Stimulated activated CD4-positive, alpha-beta T cell treated with anti-CD3 and anti-CD28 coated beads, Interleukin-1b, Interleukin-23, amount 100 ng/mL, for 48 hours (primary cell): ENCODE measurements around the gene GKN2.
"Not testable (repeated sequence)": the region's sequence is repeated elsewhere in the genome, so short reads cannot be mapped to it uniquely, and the experiment has no call there.

Source experiments
- DNase-seq: peaks from one replicate; pipeline ENCODE4 v3.0.0-alpha.2; 2020

Gene GKN2

DNA sequence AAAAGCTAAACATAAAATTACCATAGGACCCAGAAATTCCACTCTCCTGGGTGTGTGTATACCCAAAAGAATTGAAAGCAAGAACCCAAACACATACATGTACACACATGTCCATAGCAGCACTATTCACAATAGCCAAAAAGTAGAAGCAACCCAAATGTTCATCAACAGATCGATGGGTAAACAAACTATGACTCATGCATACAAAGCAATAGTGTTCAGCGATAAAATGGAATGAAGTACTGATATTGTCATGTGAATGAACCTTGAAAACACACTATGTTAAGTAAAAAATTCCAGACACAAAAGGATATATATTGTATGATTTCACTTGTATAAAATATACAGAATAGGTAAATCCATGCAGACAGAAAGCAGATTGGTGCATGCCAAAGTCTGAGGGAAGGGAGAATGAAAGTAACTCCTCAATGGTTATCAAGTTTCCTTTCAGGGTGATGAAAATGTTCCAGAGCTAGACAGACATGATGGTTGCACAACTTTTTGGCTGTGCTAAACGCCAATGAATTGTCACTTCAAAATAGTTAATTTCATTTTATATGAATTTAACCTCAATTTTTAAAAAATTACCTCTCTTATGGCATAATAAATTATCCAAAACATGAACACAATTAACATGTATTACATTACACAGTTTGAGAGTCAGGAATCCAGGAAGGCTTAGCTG, 35.5 kb downstream of the GKN2 start:
- DNase-seq: no peak

DNA sequence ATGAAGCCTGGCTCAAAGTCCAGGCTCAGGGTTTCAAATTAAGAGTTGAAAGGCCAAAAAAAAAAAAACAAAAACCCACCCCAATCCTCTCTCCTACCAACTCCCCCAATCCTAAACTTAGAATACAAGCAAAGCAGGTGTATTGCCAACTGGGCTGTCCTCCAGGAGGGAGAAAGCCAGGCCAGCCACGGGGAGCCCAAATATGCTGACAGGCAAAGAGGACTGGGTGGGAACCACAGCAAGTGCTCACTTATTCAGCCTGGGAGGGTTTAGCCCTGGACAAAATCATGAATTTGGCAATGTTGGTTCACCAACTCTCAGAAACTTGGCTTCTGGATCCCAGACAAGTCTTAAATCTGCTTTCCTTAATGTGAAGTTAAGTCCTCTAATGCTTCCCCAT, 36.5 kb downstream of the GKN2 start:
- DNase-seq: no peak

DNA sequence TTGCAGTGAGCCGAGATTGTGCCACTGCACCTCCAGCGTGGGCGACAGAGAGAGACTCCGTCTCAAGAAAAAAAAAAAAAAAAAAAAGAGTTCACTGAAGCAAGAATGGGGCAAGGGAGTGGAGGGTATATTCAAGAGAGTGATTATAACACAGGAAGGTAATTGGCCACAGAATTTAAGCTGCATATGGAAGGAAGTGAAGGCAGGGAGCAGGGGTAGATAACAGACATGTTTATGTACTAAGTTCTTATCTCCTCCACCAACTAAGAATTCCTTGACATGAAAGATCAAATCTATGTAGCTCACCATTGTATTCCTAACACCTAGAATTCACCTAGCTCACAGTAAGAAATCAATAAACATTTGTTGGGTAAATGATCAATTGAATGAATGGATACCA, 37.3 kb downstream of the GKN2 start:
- no peak for DNase-seq

DNA sequence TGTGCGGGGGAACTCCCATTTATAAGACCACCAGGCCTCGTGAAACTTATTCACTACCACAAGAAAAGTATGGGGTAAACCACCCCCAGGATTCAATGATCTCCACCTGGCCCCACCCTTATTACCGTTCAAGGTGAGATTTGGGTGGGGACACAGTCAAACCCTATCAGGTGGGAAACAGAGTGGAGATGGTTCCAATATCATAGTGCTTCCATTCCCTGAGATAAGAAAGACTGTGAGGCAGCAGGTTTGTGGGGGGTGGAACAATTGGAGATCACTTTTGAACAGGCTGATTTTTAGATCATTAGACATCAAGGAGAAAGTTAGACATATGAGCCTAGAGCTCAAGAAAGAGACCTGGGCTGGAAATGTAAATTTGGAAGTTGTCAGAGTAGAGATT, 39.3 kb downstream of the GKN2 start:
- no peak for DNase-seq

DNA sequence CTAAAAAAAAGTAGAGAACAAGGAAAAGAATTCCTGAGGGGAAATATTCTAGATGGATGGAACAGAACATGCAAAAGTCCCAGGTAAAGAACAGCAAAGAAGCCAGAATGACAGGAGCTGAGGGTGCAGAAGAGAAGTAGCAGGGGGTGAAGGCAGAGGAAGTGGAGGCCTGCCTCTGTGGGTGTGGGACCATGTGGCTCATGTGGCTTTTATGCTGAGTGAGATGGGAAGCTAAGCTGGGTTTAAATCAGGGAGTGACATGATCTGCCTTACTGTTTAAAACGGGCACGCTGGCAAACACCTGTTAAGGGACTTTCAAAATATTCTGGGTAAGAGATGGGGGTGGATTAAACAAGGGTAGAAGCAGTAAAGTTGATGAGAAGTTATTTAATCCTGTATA, 40.0 kb downstream of the GKN2 start:
- DNase-seq: peak; percentile 52

DNA sequence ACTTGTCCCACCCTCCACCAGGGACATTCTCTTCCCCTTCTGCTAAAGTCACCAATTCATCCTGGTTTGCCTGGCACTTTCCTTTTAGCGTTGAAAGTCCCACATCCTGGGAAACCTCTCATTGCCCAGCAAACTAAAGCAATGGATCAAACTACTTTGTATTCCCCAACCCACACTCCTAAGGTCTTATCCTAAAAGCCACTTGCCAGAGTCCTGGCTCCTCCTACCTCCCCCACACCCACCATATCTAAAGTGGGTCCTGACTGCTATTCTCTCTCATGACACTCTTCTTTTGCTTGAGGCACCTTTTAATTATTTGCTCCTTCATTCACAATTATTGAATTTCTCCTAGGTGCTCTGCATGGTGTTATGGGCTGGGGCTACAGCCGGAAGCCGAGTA, 40.6 kb downstream of the GKN2 start:
- DNase-seq: no peak

DNA sequence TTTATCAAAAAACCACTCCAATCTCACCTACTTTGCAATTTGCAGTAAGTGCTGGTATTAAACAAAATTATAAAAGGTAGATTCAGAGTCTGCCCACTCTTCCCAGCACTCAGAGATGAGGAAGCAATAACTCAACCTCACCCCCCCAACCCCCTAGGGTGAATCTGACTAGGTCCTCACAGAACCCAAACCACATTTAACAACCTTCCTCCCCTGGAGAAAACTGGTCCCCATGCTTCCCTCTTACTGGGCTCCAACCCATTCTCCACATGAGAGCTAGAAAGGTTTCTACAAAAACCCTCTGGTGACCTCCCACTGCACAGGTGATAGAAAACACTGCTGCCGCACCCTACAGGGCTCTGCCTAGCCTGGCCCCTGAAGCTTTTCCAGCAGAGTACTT, 41.0 kb downstream of the GKN2 start:
- peak; percentile 22 for DNase-seq

- no peak for DNase-seq
Observed at GRCh38 chr2:68911246-68911645, 41.4 kb downstream of the GKN2 start.

GRCh38 chr2:68909793-68910674, 42.7 kb downstream of the GKN2 start:
- peak; percentile 70 for DNase-seq

- peak; percentile 90 for DNase-seq
Observed at GRCh38 chr2:68908392-68908970, 44.2 kb downstream of the GKN2 start.

- no peak for DNase-seq
Observed at GRCh38 chr2:68907920-68908253, 44.8 kb downstream of the GKN2 start.

- no peak for DNase-seq
Observed at GRCh38 chr2:68907232-68907919, 45.3 kb downstream of the GKN2 start.

- DNase-seq: no peak
Observed at GRCh38 chr2:68906716-68907115, 46.0 kb downstream of the GKN2 start.

DNA sequence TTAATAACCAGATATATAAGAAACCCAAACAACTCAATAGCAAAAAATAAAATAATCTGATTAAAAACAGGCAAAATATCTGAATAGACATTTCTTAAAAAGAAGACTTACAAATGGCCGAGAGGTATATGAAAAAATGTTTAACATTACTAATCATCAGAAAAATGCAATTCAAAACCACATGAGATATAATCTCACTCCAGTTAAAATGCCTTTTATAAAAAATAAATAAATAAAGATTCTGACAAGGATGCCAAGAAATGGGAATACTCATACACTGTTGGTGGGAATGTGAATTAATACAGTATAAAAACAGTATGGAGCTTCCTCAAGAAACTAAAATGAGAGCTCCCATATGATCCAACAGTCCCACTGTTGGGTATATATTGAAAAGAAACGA, 47.6 kb downstream of the GKN2 start:
- no peak for DNase-seq

- no peak for DNase-seq
Observed at GRCh38 chr2:68901561-68901960, 51.1 kb downstream of the GKN2 start.

DNA sequence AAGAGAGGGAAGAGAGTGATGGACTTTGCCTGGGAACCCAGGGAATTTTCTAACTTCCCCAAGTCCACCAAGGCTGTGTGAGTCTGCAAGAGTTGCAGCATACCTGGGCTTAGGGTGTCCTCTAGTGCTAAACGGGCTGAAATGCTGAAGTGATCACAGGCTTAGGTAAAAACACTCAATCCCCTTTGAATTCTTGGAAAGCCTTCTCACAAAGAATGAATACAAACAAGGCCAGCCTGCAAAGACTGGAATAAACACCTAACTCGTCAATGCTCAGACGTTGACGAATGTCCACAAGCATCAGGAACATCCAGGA, 51.5 kb downstream of the GKN2 start:
- DNase-seq: no peak

- no peak for DNase-seq
Observed at GRCh38 chr2:68900496-68901198, 52.0 kb downstream of the GKN2 start.

DNA sequence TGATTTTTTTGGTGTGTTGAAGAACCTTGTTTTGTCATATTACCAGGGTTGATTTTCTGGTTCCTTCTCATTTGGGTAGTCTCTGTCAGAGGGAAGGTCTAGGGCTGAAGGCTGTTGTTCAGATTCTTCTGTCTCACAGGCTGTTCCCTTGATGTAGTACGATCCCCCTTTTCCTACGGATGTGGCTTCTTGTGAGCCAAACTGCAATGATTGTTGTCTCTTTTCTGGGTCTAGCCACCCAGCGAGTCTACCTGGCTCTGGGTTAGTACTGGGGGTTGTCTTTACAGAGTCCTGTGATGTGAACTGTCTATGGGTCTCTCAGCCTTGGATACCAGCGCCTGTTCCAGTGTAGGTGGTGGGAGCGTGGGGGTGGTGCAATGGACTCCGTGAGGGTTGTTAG, 56.7 kb downstream of the GKN2 start:
- not testable (repeated sequence) for DNase-seq
